ENCODE measurements around the gene TLCD3B.

The TLCD3B gene, protein sequence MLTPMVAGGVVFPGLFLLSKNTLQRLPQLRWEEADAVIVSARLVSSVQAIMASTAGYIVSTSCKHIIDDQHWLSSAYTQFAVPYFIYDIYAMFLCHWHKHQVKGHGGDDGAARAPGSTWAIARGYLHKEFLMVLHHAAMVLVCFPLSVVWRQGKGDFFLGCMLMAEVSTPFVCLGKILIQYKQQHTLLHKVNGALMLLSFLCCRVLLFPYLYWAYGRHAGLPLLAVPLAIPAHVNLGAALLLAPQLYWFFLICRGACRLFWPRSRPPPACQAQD

DNA sequence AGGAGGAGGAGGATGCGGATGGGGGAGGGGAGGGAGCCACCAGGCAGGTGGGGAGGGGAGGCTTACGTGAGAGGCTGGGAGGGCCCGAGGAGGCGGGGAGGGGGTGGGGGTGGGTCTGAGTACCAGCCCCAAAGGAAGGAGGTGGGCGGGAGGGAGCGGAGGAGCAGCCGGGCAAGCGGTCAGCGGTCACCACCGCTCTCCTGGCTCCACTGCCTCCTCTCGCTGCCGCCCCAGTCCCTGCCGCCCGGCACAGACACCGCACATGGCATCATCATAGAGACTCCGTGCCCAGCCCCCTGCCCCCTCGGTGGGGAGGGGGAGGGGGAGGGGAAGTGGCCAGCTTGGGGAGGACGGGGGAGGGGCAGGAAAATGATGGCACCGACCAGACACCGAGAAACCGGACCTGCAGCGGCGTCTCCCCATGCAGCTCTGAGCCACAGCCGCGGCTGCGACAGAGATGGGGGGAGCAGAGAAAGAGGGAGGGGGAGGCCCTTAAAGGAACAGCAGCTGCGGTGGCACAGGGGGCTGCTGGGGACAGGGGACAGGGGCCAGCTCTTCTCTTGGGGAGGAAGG, at the start of gene TLCD3B:
TSS of gene TLCD3B (minus strand) at position 431 of the 573 bp plus-strand sequence. CDS start 744 bp downstream, outside the sequence.
- peaks cover 62% of the 10 kb centered on the region for H3K27me3 Mint-ChIP-seq
- DNase-seq, result no peak
- H3K36me3 Mint-ChIP-seq (ENCODE audit: low read depth), result no peaks in the 10 kb centered on the region
- no peaks in the 10 kb centered on the region for H3K9me3 Mint-ChIP-seq
- H3K27ac Mint-ChIP-seq, result no peak within 1 kb of the TSS
- peaks cover 9% of the 10 kb centered on the region for H3K4me1 Mint-ChIP-seq (ENCODE audit: low read depth)
- no peak within 1 kb of the TSS for H3K4me3 Mint-ChIP-seq

DNA sequence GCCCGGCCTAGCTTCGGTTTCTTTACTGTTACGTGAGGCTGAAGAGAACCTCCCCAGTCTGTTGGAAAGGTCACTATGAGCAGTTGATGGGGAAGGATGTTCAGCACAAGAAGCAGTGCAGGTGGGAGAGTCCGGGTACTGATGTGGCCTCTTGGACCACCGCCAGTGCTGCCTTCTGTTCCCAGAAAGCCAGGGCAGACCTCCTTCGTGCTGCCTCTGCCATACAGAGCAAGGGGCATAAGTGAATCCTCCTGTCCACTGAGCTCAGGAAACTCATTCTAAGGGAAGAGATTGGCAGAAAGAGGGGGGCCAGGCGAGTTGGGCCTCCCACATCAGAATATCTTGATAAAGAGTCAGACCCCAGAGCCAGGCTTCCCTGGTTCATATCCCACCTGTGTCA, 48.4 kb upstream of the TLCD3B start:
- Mint-ChIP-seq H3K4me1 (ENCODE audit: low read depth) (peaks cover 44% of the 10 kb centered on the region), H3K36me3 (ENCODE audit: low read depth) (peaks cover 94% of the 10 kb centered on the region), H3K4me3 (no peak overlapping the region), H3K27ac (peak overlapping the region; percentile 47), H3K9me3 (no peaks in the 10 kb centered on the region), H3K27me3 (no peaks in the 10 kb centered on the region)
- no peak for DNase-seq

DNA sequence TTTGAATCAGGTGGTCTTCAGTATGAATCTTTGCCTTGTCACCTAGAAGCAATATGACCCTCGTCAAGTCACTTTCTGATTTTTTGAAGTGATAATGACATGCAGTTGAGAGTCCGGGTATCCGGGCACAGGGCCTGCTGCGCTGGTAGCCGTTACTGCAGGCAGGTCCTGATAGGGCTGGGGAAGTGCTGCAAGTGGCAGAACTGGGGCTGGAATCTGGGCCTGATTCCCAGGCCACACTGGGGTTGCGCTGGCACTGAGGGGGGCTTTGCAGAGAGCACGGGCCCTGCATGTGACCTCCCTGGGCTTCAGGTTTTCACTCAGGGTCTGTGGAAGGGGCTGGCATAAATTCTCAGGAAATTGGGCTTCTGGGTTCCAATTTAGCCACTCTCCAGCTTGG, 47.7 kb upstream of the TLCD3B start:
- Mint-ChIP-seq H3K27me3 (no peaks in the 10 kb centered on the region), H3K9me3 (no peaks in the 10 kb centered on the region), H3K4me1 (ENCODE audit: low read depth) (peaks cover 43% of the 10 kb centered on the region), H3K4me3 (no peak overlapping the region), H3K36me3 (ENCODE audit: low read depth) (peaks cover 90% of the 10 kb centered on the region), H3K27ac (peak overlapping the region; percentile 97)
- DNase-seq, result no peak

DNA sequence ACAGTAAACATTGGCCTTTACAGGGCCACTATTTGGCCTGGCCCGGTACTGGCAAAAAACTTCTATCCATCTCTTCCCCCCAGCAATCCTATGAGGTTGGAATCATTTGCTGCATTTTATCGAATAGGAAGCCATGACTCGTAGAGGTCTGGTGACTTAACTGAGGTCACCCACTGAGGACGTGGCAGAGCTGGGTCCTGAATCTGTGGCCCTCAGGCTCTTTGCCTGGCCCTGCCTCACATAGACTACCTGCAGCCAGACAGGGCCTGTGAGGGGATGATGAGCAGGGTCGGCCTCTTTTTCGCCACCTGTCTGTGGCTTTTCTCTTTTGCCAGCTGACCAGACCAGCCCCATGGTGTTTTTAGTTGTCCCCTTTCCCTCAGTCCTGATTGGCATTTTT, 46.6 kb upstream of the TLCD3B start:
- DNase-seq, result no peak
- Mint-ChIP-seq H3K4me3 (peak overlapping the region; percentile 89), H3K27ac (peak overlapping the region; percentile 97), H3K27me3 (no peaks in the 10 kb centered on the region), H3K4me1 (ENCODE audit: low read depth) (peaks cover 44% of the 10 kb centered on the region), H3K36me3 (ENCODE audit: low read depth) (peaks cover 85% of the 10 kb centered on the region), H3K9me3 (no peaks in the 10 kb centered on the region)

DNA sequence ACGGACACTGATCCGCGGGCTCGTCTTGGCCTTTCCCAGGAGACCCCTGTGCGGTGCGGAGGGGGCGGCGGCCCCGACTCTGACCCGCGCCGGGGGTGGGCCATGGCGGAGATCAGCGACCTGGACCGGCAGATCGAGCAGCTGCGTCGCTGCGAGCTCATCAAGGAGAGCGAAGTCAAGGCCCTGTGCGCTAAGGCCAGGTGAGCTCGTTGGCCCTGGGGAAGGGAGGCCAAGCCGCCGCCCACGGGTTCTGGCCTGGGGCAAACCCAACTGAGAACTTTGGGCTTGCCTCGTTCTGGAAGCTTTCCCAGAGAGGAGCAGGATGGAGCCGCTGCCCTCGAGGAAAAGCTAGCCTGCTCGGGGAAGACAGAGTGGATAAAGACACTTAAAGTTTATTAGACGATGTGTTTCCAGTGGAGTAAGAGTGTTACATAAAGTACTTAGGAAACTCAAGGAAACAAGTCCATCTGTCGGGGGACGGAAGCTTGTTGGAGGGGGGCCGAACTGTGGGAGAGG, 45.3 kb upstream of the TLCD3B start:
- Mint-ChIP-seq H3K9me3 (no peaks in the 10 kb centered on the region), H3K36me3 (ENCODE audit: low read depth) (peaks cover 85% of the 10 kb centered on the region), H3K4me3 (peak overlapping the region; percentile 89), H3K27me3 (no peaks in the 10 kb centered on the region), H3K27ac (peak overlapping the region; percentile 97), H3K4me1 (ENCODE audit: low read depth) (peaks cover 46% of the 10 kb centered on the region)
- DNase-seq, result no peak

DNA sequence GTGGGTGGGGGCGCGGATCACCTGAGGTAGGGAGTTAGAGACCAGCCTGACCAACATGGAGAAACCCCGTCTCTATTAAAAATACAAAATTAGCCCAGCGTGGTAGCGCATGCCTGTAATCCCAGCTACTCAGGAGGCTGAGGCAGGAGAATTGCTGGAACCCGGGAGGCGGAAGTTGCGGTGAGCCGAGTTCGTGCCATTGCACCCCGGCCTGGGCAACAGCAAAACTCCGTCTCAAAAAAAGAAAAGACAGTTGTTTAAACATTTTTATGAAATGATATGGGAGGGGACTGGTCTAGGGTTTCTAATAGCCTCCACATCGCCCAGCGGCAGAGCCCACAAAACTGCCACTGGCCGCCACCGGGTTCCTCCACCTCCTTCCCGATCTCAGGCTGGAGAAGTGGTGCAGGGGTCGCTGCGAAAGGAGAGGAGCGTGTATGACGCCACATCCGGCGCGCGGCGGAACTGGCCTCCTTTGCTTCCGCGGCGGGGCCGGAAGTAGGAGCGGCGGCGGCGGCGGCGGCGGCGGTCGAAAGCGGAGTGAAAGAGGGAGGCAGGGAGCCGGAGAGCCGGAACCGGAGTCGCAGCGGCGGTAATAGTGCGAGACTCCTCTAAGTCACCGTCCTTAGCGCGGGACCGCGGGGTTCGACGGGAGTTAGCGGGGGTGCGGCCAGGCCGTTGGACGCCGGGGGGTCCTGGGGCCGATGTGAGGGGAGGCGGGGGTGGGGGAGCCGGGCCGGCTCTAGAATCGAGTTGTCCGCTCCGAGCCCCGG, 44.6 kb upstream of the TLCD3B start, which contains the start of gene PPP4C:
TSS of gene PPP4C (plus strand) at position 492 of the 773 bp plus-strand sequence. CDS start 384 bp downstream, outside the sequence.
- Mint-ChIP-seq H3K9me3 (no peaks in the 10 kb centered on the region), H3K4me1 (ENCODE audit: low read depth) (peaks cover 46% of the 10 kb centered on the region)

DNA sequence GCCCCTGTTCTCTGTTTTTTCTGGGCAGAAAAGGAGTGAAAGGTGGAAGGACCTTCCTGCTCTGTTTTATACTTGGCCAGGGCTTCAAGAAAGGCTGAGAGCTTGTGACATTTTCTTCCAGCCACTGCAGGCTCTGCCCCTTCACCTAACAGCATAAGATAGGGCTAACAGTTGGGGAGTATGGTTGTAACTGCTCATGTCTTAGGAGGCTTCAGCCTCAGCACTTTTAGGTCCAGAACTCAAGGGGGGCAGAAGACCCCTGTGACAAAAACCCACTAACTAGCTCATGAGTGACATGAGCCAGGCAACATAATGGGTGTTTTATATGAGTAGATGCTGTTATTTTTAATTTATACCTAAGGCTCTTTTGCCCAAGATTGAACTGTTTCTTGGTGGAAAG, 39.4 kb upstream of the TLCD3B start:
- Mint-ChIP-seq H3K4me1 (ENCODE audit: low read depth) (peaks cover 48% of the 10 kb centered on the region), H3K36me3 (ENCODE audit: low read depth) (peaks cover 85% of the 10 kb centered on the region), H3K9me3 (no peaks in the 10 kb centered on the region), H3K4me3 (no peak overlapping the region), H3K27ac (peak overlapping the region; percentile 91), H3K27me3 (no peaks in the 10 kb centered on the region)
- no peak for DNase-seq

More for the DNA sequence above, 44.6 kb upstream of the TLCD3B start, which contains the start of gene PPP4C:
- peaks cover 85% of the 10 kb centered on the region for H3K36me3 Mint-ChIP-seq (ENCODE audit: low read depth)
- H3K4me3 Mint-ChIP-seq, result peak within 1 kb of the TSS; percentile 89
- DNase-seq, result peak; percentile 93
- no peaks in the 10 kb centered on the region for H3K27me3 Mint-ChIP-seq
- H3K27ac Mint-ChIP-seq, result peak within 1 kb of the TSS; percentile 97

DNA sequence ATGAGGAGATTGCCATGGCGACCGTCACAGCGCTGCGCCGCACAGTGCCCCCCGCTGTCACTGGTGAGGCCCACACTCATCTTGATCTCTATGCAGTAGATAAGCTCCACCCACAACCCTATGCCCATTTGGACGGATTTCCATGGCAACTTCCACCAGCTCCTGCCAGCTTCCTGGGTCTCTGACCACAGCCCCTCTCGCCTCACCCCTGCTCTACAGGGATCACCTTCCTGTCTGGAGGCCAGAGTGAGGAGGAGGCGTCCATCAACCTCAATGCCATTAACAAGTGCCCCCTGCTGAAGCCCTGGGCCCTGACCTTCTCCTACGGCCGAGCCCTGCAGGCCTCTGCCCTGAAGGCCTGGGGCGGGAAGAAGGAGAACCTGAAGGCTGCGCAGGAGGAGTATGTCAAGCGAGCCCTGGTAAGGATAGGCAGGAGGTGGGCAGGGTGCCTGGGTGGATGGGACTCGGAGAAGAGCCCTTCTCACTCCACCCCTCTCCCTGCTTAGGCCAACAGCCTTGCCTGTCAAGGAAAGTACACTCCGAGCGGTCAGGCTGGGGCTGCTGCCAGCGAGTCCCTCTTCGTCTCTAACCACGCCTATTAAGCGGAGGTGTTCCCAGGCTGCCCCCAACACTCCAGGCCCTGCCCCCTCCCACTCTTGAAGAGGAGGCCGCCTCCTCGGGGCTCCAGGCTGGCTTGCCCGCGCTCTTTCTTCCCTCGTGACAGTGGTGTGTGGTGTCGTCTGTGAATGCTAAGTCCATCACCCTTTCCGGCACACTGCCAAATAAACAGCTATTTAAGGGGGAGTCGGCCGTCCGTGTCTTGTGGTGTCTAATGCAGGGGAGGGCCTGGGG, 38.8 kb upstream of the TLCD3B start:
- H3K36me3 Mint-ChIP-seq (ENCODE audit: low read depth), result peaks cover 87% of the 10 kb centered on the region
- no peaks in the 10 kb centered on the region for H3K9me3 Mint-ChIP-seq
- peak overlapping the region; percentile 91 for H3K27ac Mint-ChIP-seq
- peaks cover 44% of the 10 kb centered on the region for H3K4me1 Mint-ChIP-seq (ENCODE audit: low read depth)
- H3K27me3 Mint-ChIP-seq, result no peaks in the 10 kb centered on the region
- peak overlapping the region; percentile 53 for H3K4me3 Mint-ChIP-seq
- DNase-seq, result no peak

DNA sequence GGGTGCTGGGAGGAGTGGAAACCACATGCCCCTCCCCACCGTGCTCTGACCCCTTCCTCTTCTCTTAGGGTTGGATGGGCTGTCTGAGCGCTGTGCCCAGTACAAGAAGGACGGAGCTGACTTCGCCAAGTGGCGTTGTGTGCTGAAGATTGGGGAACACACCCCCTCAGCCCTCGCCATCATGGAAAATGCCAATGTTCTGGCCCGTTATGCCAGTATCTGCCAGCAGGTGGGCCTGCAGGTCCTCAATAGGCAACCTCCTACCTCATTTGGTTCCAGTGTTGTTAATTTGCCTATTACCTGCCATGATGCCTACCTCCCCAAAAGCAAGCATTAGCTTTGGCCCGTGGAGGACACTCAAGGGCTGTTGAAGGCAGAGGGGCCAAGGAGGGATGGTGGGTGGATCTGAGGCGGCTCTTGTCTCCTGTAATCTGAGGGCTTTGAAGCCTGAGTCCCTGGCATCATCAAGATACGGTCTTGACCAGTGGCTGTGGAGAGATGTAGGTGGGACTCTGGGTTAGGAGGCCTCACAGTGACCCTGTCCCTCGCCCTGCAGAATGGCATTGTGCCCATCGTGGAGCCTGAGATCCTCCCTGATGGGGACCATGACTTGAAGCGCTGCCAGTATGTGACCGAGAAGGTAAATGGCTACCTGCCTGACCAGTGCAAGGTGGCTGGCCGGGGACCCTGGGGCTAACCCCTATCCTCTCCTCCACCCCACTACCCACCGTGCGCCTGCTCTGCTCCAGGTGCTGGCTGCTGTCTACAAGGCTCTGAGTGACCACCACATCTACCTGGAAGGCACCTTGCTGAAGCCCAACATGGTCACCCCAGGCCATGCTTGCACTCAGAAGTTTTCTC, 37.9 kb upstream of the TLCD3B start:
- Mint-ChIP-seq H3K4me3 (peak overlapping the region; percentile 53), H3K4me1 (ENCODE audit: low read depth) (peaks cover 42% of the 10 kb centered on the region), H3K27me3 (no peaks in the 10 kb centered on the region), H3K27ac (peak overlapping the region; percentile 91), H3K9me3 (no peaks in the 10 kb centered on the region), H3K36me3 (ENCODE audit: low read depth) (peaks cover 89% of the 10 kb centered on the region)
- peak; percentile 63 for DNase-seq

DNA sequence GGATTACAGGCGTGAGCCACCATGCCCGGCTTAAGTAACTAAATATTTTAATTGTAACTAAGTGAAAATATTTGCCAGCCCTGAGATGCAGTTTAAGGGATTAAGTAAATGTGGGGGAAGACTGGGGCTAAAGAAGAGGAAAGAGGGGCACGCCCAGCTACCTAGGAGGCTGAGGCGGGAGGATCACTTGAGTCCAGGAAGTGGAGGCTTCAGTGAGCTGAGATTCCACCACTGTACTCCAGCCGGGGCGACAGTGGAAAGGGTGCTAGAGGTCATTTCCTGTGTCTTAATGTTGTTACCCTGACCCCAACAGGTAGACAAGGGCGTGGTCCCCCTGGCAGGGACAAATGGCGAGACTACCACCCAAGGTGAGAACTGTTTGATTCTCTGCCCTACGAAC, 37.3 kb upstream of the TLCD3B start:
- peak overlapping the region; percentile 91 for H3K27ac Mint-ChIP-seq
- peak overlapping the region; percentile 53 for H3K4me3 Mint-ChIP-seq
- H3K9me3 Mint-ChIP-seq, result no peaks in the 10 kb centered on the region
- H3K4me1 Mint-ChIP-seq (ENCODE audit: low read depth), result peaks cover 46% of the 10 kb centered on the region
- DNase-seq, result no peak
- no peaks in the 10 kb centered on the region for H3K27me3 Mint-ChIP-seq
- H3K36me3 Mint-ChIP-seq (ENCODE audit: low read depth), result peaks cover 87% of the 10 kb centered on the region

DNA sequence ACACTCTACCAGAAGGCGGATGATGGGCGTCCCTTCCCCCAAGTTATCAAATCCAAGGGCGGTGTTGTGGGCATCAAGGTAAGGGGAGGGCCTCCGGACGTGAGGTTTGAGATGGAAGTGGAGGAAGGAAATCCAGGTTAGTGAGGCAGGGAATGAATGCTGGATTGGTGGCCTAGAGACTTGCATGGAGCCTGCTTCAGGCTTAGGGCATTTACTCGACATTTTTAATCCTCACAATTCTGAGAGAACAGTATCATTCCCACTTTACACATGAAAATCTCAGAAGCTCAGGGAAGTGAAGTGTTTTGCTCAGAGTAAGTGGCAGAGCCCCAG, 36.5 kb upstream of the TLCD3B start:
- Mint-ChIP-seq H3K27me3 (no peaks in the 10 kb centered on the region), H3K9me3 (no peaks in the 10 kb centered on the region), H3K27ac (peak overlapping the region; percentile 99), H3K4me1 (ENCODE audit: low read depth) (peaks cover 49% of the 10 kb centered on the region), H3K4me3 (peak overlapping the region; percentile 99), H3K36me3 (ENCODE audit: low read depth) (peaks cover 83% of the 10 kb centered on the region)
- DNase-seq, result no peak

DNA sequence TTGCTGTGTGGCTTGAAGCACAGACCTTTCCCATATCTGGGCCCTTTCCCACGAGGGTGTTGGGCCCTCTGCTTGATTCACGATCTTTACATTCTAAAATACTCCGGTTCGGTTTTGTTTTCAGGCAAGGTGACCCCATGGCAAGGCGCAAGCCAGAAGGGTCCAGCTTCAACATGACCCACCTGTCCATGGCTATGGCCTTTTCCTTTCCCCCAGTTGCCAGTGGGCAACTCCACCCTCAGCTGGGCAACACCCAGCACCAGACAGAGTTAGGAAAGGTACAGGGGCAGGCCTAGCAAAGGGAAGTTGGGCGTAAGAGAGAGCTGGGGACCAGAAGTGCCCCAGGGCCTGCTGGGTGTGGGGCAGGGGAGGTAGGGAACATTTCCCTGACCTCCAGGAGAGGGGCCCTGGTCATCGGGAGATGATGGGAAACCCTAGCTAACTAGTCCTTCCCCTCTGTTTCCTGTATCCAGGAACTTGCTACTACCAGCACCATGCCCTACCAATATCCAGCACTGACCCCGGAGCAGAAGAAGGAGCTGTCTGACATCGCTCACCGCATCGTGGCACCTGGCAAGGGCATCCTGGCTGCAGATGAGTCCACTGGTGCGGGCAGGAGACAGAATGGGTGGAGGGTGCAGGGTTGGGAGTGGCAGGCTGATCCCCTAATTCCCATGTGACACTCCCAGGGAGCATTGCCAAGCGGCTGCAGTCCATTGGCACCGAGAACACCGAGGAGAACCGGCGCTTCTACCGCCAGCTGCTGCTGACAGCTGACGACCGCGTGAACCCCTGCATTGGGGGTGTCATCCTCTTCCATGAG, 35.9 kb upstream of the TLCD3B start:
- H3K27ac Mint-ChIP-seq, result peak overlapping the region; percentile 99
- H3K36me3 Mint-ChIP-seq (ENCODE audit: low read depth), result peaks cover 77% of the 10 kb centered on the region
- no peaks in the 10 kb centered on the region for H3K9me3 Mint-ChIP-seq
- peak overlapping the region; percentile 99 for H3K4me3 Mint-ChIP-seq
- DNase-seq, result no peak
- peaks cover 47% of the 10 kb centered on the region for H3K4me1 Mint-ChIP-seq (ENCODE audit: low read depth)
- H3K27me3 Mint-ChIP-seq, result no peaks in the 10 kb centered on the region
